Colonic mucosa (tissue), 4 donors: Measurements from ENCODE around the gene ADGRV1. TPM values are rescaled to one million over a fixed set of nuclear protein-coding genes. Genes with fewer than 3 reads are reported as not detected.
A peak's percentile ranks its signal among the peaks of the same experiment; 100 is the strongest.

Source experiments
- DNase-seq: peaks from one replicate; pipeline ENCODE4 v3.0.0-alpha.2; 2020
- H3K27ac ChIP-seq: fragments of 200-600 bp; one replicate; pipeline ENCODE4 v1.8.0; 2021
- H3K27me3 ChIP-seq: fragments of 200-600 bp; one replicate; pipeline ENCODE4 v1.8.0; 2021
- H3K36me3 ChIP-seq: fragments of 200-600 bp; one replicate; pipeline ENCODE4 v1.8.0; 2021
- H3K4me1 ChIP-seq: fragments of 200-600 bp; one replicate; pipeline ENCODE4 v1.8.0; 2021; ENCODE audit warnings: mild to moderate bottlenecking
- H3K4me3 ChIP-seq: fragments of 200-600 bp; one replicate; pipeline ENCODE4 v1.8.0; 2021
- H3K9ac ChIP-seq, 2 donors: one replicate each; pipeline ENCODE4 v1.7.0; 2013; ENCODE audit warnings: control low read depth in 2 of 2, low read depth in 2 of 2, low read length in 2 of 2
- H3K9me3 ChIP-seq: fragments of 200-600 bp; one replicate; pipeline ENCODE4 v1.8.0; 2021
- CTCF ChIP-seq: fragments of 200-600 bp; IDR thresholded peaks from one replicate; pipeline ENCODE4 v1.8.0; 2022; ENCODE audit warnings: antibody characterized with exemption, mild to moderate bottlenecking
- intact Hi-C: fragments of 100-400 bp; cut with DNase I; formaldehyde crosslinking; loops from one replicate; pipeline ENCODE4 v1.14.1; 2022
- total RNA-seq, 2 donors: library from RNA; stranded (reverse); fragmentation: NEBNext Ultra II Directional in 1 of 2; extraction: Animal tissue kit (Norgen Biotek cat#: 25700) in 1 of 2; gene quantifications; one replicate each; pipeline ENCODE4 v1.2.1, GENCODE V29; 2021
- donor health status: healthy.
- donor health status: DM: no; HTN: no; CAD: no.
- donor health status: DM: no; HTN: no; CAD: no.

Gene ADGRV1
- total RNA-seq, 2 donors from 2014 or later, result 5.1 to 12.9 TPM

GRCh38 chr5:90932052-90932699 is 373.6 kb downstream of the ADGRV1 start:
- intact Hi-C loops, result loop anchor here (5.0 to 10.0 kb wide), 4 partner anchors 65 to 483 kb away; no protein-coding TSS in a partner anchor
- no peak overlapping the region for H3K27ac ChIP-seq
- H3K27me3 ChIP-seq, result no peaks in the 10 kb centered on the region
- peak; percentile 73 for TF ChIP-seq CTCF
- DNase-seq, result peak; percentile 80
- H3K36me3 ChIP-seq, result no peaks in the 10 kb centered on the region
- no peak overlapping the region for H3K4me3 ChIP-seq
- no peak overlapping the region for H3K9ac ChIP-seq
- no peaks in the 10 kb centered on the region for H3K9me3 ChIP-seq
- no peaks in the 10 kb centered on the region for H3K4me1 ChIP-seq

DNA sequence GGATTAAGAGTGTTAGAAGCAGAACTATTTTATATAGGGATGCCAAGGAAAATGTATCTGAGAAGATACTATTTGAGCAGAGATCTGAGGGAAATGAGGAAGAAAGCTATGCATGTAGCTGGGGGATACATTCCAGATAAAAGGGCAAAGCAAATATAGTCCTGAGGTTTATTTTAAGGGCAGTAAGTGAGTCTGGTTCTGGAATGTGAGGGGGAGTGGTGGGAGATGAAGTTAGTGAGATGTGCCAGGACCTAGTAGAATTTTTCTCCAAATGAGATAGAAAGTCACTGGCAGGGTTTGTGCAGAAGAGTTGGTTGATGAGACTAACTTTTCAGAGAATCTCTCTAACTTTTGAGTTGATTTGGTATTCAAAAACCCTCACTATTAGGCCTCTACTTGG is 374.7 kb downstream of the ADGRV1 start:
- H3K27me3 ChIP-seq, result no peaks in the 10 kb centered on the region
- DNase-seq, result no peak
- H3K9me3 ChIP-seq, result no peaks in the 10 kb centered on the region
- H3K4me3 ChIP-seq, result no peak overlapping the region
- no peaks in the 10 kb centered on the region for H3K4me1 ChIP-seq
- no peak for TF ChIP-seq CTCF
- no peak overlapping the region for H3K27ac ChIP-seq
- intact Hi-C loops, result loop anchor here (5.0 to 10.0 kb wide), 4 partner anchors 66 to 482 kb away; no protein-coding TSS in a partner anchor
- H3K36me3 ChIP-seq, result no peaks in the 10 kb centered on the region
- H3K9ac ChIP-seq, result no peak overlapping the region

- no peaks in the 10 kb centered on the region for H3K4me1 ChIP-seq
- no peaks in the 10 kb centered on the region for H3K9me3 ChIP-seq
- no peak for DNase-seq
- H3K27ac ChIP-seq, result no peak overlapping the region
- no peak for TF ChIP-seq CTCF
- H3K36me3 ChIP-seq, result no peaks in the 10 kb centered on the region
- no peaks in the 10 kb centered on the region for H3K27me3 ChIP-seq
- H3K4me3 ChIP-seq, result no peak overlapping the region
- no peak overlapping the region for H3K9ac ChIP-seq
- intact Hi-C loops, result loop anchor here (2.0 to 10.0 kb wide), 5 partner anchors 67 to 481 kb away; no protein-coding TSS in a partner anchor
Measured at GRCh38 chr5:90934091-90934719, 375.6 kb downstream of the ADGRV1 start.

DNA sequence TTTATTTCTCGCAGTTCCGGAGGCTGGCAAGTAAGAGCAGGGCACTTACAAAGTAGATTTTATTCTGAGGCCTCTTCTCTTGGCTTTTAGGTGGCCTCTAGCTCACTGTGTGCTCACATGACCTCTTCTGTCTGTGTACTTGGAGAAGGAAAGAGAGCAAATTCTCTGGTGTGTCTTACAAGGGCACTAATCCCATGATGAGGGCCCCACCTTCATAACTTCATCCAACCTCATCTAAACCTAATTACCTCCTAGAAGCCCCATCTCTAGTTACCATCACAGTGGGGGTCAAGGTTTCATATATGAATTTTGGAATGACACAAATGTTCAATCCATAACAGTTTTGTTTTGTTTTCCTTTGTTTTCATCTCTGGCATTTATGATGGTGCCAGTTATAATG is 376.1 kb downstream of the ADGRV1 start:
- no peak overlapping the region for H3K27ac ChIP-seq
- H3K36me3 ChIP-seq, result no peaks in the 10 kb centered on the region
- intact Hi-C loops, result loop anchor here (2.0 to 10.0 kb wide), 5 partner anchors 67 to 480 kb away; no protein-coding TSS in a partner anchor
- no peak overlapping the region for H3K4me3 ChIP-seq
- TF ChIP-seq CTCF, result no peak
- H3K27me3 ChIP-seq, result no peaks in the 10 kb centered on the region
- DNase-seq, result no peak
- no peaks in the 10 kb centered on the region for H3K4me1 ChIP-seq
- no peak overlapping the region for H3K9ac ChIP-seq
- no peaks in the 10 kb centered on the region for H3K9me3 ChIP-seq

DNA sequence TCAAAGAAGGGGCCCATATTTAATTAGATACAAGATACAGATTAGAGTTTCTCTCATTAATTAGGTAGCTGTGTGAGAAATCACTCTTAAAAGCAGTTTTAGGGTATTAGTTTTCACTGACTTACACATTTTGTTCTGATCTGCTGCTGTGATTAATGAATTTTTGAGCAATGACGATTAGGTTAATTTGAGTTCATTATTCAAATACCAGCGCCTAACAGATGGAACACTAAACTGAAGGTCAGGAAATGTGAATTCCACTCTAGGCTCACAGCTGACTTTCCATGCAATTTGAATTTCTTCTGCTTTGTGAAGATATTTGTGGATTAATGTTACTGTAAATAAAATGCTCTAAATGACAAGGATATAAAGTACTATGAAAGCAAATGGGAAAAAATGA is 380.6 kb downstream of the ADGRV1 start:
- intact Hi-C loops, result loop anchor here (10.0 kb wide), 1 partner anchor 476 kb away; no protein-coding TSS in a partner anchor
- Histone ChIP-seq H3K4me3 (no peak overlapping the region), H3K9ac (no peak overlapping the region), H3K27ac (no peak overlapping the region), H3K9me3 (no peaks in the 10 kb centered on the region), H3K36me3 (no peaks in the 10 kb centered on the region), H3K4me1 (no peaks in the 10 kb centered on the region), H3K27me3 (no peaks in the 10 kb centered on the region)
- no peak for TF ChIP-seq CTCF
- DNase-seq, result no peak
